Measurements from ENCODE around the gene EPAS1. TPM values are rescaled to one million over a fixed set of nuclear protein-coding genes. Genes with fewer than 3 reads are reported as not detected.

EPAS1 gene
- total and polyA plus RNA-seq, 8 donors: 35.6 to 165 (median 76.0) TPM

GRCh38 chr2:46298522-46299353 is 1.5 kb downstream of the EPAS1 start:
- no peak for FAIRE-seq
- H3K4me1 ChIP-seq: peaks cover 7 to 27% (median 23%) of the 10 kb centered on the region in 3 donors
- no peaks in the 10 kb centered on the region for H3K27me3 ChIP-seq

GRCh38 chr2:46299365-46300263 is 2.4 kb downstream of the EPAS1 start:
- H3K4me1 ChIP-seq: peaks cover 12 to 32% (median 27%) of the 10 kb centered on the region in 3 donors
- intact Hi-C loops (cut with DNase I): loop anchor here in 2 of 3 donors (10.0 kb wide), 3 partner anchors 65 to 295 kb away; no protein-coding TSS in a partner anchor

More at GRCh38 chr2:46298522-46299353, 1.5 kb downstream of the EPAS1 start:
- Histone ChIP-seq H3K27ac (peak overlapping the region; percentile 84 to 95 (median 87)), H3K36me3 (no peaks in the 10 kb centered on the region), H3K9me3 (no peaks in the 10 kb centered on the region), H3K4me3 (peak overlapping the region; percentile 54 to 89 (median 76))
- intact Hi-C loops (cut with DNase I): loop anchor here in 1 of 3 donors (10.0 kb wide), 3 partner anchors 66 to 294 kb away; no protein-coding TSS in a partner anchor
- peak; percentile 12 to 39 (median 34) for ATAC-seq
- WGBS, 2 donors: 0% methylated on average over 68 to 71 of the region's 71 CpGs
- peak; percentile 65 to 87 (median 81) for DNase-seq
- TF ChIP-seq CTCF (IDR thresholded peaks at IDR 0.05): peak in 2 of 4 donors; percentile 6 to 18

GRCh38 chr2:46300406-46300832 is 3.2 kb downstream of the EPAS1 start:
- WGBS, 2 donors: 7 to 11% methylated on average over 6 of the region's 6 CpGs
- Histone ChIP-seq H3K4me3 (peak overlapping the region in 3 of 4 donors; percentile 65 to 89 (median 86)), H3K4me1 (peaks cover 20 to 39% (median 34%) of the 10 kb centered on the region in 3 donors), H3K36me3 (no peaks in the 10 kb centered on the region), H3K27me3 (no peaks in the 10 kb centered on the region), H3K27ac (peak overlapping the region; percentile 84 to 95 (median 87)), H3K9me3 (no peaks in the 10 kb centered on the region)
- ATAC-seq: peak in 1 of 4 donors; percentile 17
- no peak for DNase-seq
- no peak for TF ChIP-seq CTCF (IDR thresholded peaks at IDR 0.05)
- intact Hi-C loops (cut with DNase I): loop anchor here in 1 of 3 donors (10.0 kb wide), 1 partner anchor 64 kb away; no protein-coding TSS in a partner anchor
- FAIRE-seq: no peak

More at GRCh38 chr2:46299365-46300263, 2.4 kb downstream of the EPAS1 start:
- peak; percentile 69 to 80 (median 75) for DNase-seq
- H3K36me3 ChIP-seq: no peaks in the 10 kb centered on the region
- H3K4me3 ChIP-seq: peak overlapping the region; percentile 54 to 89 (median 76)
- FAIRE-seq: no peak
- peak; percentile 32 to 48 (median 44) for ATAC-seq
- WGBS, 2 donors: 2% methylated on average over 40 of the region's 40 CpGs
- no peaks in the 10 kb centered on the region for H3K27me3 ChIP-seq
- H3K27ac ChIP-seq: peak overlapping the region; percentile 84 to 95 (median 87)
- H3K9me3 ChIP-seq: no peaks in the 10 kb centered on the region
- no peak for TF ChIP-seq CTCF (IDR thresholded peaks at IDR 0.05)

DNA sequence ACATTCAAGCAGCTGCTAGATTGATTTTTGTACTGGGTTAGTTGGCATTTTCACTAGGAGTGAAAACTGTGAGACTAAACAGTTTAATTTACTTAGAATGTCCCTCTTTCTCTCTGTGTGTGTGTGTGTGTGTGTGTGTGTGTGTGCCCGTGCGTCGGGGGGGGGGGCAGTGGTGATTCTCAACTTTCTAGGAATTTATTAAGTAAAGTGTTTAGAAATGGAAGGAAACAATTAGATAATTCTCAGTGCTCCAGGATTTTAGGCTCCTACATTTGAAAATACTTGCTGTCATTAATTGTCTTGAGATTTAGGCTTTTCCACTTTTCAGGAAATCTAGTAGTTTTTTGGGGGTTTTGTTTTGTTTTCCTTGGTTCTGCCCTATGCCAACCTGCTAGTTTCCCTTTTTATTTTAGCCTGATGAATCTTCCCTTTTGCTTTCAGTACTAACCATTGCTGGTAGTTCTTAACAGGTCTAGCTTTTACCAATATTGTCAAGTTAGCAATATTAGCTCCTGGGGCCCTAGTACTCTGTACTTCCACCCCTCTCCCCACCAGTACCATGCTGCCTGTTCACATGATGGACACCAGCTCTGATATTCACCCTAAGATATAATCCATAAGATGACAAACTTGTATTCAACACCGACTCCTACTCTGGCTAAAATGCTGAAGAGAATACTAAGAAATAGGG is 4.9 kb downstream of the EPAS1 start:
- intact Hi-C loops (cut with DNase I): loop anchor here in 1 of 3 donors (10.0 kb wide), 1 partner anchor 63 kb away; no protein-coding TSS in a partner anchor
- 27 to 42% methylated on average over 2 to 4 of the region's 4 CpGs for WGBS, 2 donors
- Histone ChIP-seq H3K9me3 (no peaks in the 10 kb centered on the region), H3K4me3 (peak overlapping the region in 1 of 4 donors; percentile 86), H3K36me3 (no peaks in the 10 kb centered on the region), H3K27me3 (no peaks in the 10 kb centered on the region), H3K4me1 (peaks cover 36 to 56% (median 48%) of the 10 kb centered on the region in 3 donors), H3K27ac (no peak overlapping the region)
- no peak for ATAC-seq
- DNase-seq: no peak
- FAIRE-seq: no peak
- TF ChIP-seq CTCF (IDR thresholded peaks at IDR 0.05): no peak
